Tibial nerve (tissue), 4 donors: Measurements from ENCODE around the gene SNAPC2.

Experiments
- CTCF ChIP-seq, 5 experiments: fragments of 200-600 bp in 3 of 5; fragments of 450-650 bp in 2 of 5; sonication (generic) in 3 of 5; IDR thresholded peaks; one replicate each; pipeline ENCODE4 v1.5.1; 2016 to 2019; ENCODE audit warnings: antibody characterized with exemption in 5 of 5, mild to moderate bottlenecking in 3 of 5, moderate library complexity in 2 of 5
- EP300 ChIP-seq, 2 donors: sonication (generic); formaldehyde crosslinking; IDR thresholded peaks; one replicate each; pipeline ENCODE4 v1.6.1; 2017; ENCODE audit warnings: antibody characterized with exemption in 2 of 2, mild to moderate bottlenecking in 1 of 2
- POLR2A ChIP-seq, 2 donors: fragments of 450-650 bp; IDR thresholded peaks; one replicate each; pipeline ENCODE4 v1.6.1; 2017; ENCODE audit warnings: antibody characterized with exemption in 2 of 2, mild to moderate bottlenecking in 2 of 2, moderate library complexity in 2 of 2

DNA sequence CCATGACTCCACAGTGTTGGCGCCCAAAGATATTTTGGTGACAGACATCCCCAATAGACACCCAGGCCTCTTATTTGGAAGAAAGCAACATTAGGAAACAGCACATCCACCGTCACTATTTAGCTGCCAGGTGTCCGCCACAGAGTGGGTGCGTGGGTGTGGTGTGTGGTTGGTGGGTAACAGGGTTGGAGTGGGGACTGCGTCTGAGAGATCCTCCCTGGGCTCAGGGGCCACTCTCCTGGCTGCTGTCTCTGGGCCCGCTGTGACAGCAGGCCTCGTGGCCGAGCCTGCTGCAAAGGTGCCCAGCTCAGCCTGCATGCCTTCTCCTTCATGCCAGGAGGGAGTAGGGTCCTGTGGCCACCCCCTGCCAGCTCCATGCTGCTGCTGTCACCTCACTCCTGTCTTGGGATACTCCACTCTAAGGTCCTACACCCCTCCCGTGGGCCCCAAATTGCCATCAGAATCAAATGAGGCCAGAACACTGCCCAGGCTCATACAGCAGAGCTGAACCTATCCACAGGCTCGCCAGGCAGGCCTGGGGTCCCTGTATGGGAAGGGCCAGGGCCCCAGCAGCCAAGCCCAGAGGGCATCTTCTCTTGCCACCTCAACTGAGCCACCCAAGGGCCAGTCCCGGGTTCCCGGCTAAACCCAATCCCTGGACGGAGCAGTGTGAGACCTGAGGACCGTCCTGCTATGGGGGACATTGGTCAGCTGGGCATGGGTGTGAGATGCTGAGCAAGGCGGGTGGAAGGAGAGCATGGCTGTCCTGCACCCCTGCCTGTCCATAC lies 48.1 kb downstream of the SNAPC2 start:
- no peak for TF ChIP-seq POLR2A (IDR thresholded peaks at IDR 0.05)
- no peak for TF ChIP-seq CTCF (IDR thresholded peaks at IDR 0.05)
- no peak for TF ChIP-seq EP300 (IDR thresholded peaks at IDR 0.05)
